Measurements from ENCODE around the gene EEF1A1.

GRCh38 chr6:73481969-73482368 is 38.9 kb downstream of the EEF1A1 start:
- TF ChIP-seq GATA2 (IDR thresholded peaks at IDR 0.05; ENCODE audit: low read depth, low read length) (no peak), GATA3 (IDR thresholded peaks at IDR 0.05; ENCODE audit: low read depth, low read length) (no peak)
